ENCODE results near the gene MIS18BP1. TPM values are rescaled to one million over a fixed set of nuclear protein-coding genes. Genes with fewer than 3 reads are reported as not detected.

Gene MIS18BP1
- total and polyA plus RNA-seq, 7 donors = 6.6 to 43.8 (median 20.4) TPM

GRCh38 chr14:45262637-45263036 lies 9.6 kb upstream of the MIS18BP1 start:
- Histone ChIP-seq H3K27ac (no peak overlapping the region), H3K27me3 (no peaks in the 10 kb centered on the region), H3K9me3 (peaks cover 0 to 12% (median 0%) of the 10 kb centered on the region in 4 donors), H3K4me1 (no peaks in the 10 kb centered on the region), H3K36me3 (no peaks in the 10 kb centered on the region), H3K4me3 (no peak overlapping the region)
- DNase-seq = no peak
- TF ChIP-seq POLR2AphosphoS5 (IDR thresholded peaks at IDR 0.05) (no peak), EP300 (IDR thresholded peaks at IDR 0.05) (no peak)
- intact Hi-C loops (cut with DNase I) = no loop called here
- 78 to 86% methylated on average over 4 of the region's 4 CpGs for WGBS, 2 donors

- Histone ChIP-seq H3K27ac (no peak overlapping the region), H3K36me3 (no peaks in the 10 kb centered on the region), H3K27me3 (no peaks in the 10 kb centered on the region), H3K9me3 (peaks cover 0 to 12% (median 0%) of the 10 kb centered on the region in 4 donors), H3K4me1 (no peaks in the 10 kb centered on the region), H3K4me3 (no peak overlapping the region)
- intact Hi-C loops (cut with DNase I) = no loop called here
- no peak for DNase-seq
- TF ChIP-seq POLR2AphosphoS5 (IDR thresholded peaks at IDR 0.05) = no peak
- TF ChIP-seq POLR2A (IDR thresholded peaks at IDR 0.05) = no peak
- TF ChIP-seq CTCF (IDR thresholded peaks at IDR 0.05) = no peak
- TF ChIP-seq EP300 (IDR thresholded peaks at IDR 0.05) = no peak
- WGBS, 2 donors = 27 to 53% methylated on average over 2 of the region's 2 CpGs
Observed at GRCh38 chr14:45261209-45261608, 8.2 kb upstream of the MIS18BP1 start.

GRCh38 chr14:45258805-45259204 lies 5.8 kb upstream of the MIS18BP1 start:
- peaks cover 0 to 12% (median 0%) of the 10 kb centered on the region in 4 donors for H3K9me3 ChIP-seq
- no peak overlapping the region for H3K27ac ChIP-seq
- H3K4me3 ChIP-seq = no peak overlapping the region
- TF ChIP-seq POLR2A (IDR thresholded peaks at IDR 0.05) (no peak), EP300 (IDR thresholded peaks at IDR 0.05) (no peak), POLR2AphosphoS5 (IDR thresholded peaks at IDR 0.05) (no peak)
- H3K27me3 ChIP-seq = no peaks in the 10 kb centered on the region
- no peaks in the 10 kb centered on the region for H3K4me1 ChIP-seq
- intact Hi-C loops (cut with DNase I) = no loop called here
- H3K36me3 ChIP-seq = no peaks in the 10 kb centered on the region
- 98 to 99% methylated on average over 3 of the region's 3 CpGs for WGBS, 2 donors
- no peak for DNase-seq

- H3K27me3 ChIP-seq = no peaks in the 10 kb centered on the region
- peaks cover 0 to 12% (median 0%) of the 10 kb centered on the region in 4 donors for H3K9me3 ChIP-seq
- TF ChIP-seq EP300 (IDR thresholded peaks at IDR 0.05) = no peak
- TF ChIP-seq POLR2AphosphoS5 (IDR thresholded peaks at IDR 0.05) = no peak
- no peak for TF ChIP-seq CTCF (IDR thresholded peaks at IDR 0.05)
- no peak for TF ChIP-seq POLR2A (IDR thresholded peaks at IDR 0.05)
- no peaks in the 10 kb centered on the region for H3K36me3 ChIP-seq
- H3K27ac ChIP-seq = no peak overlapping the region
- no peaks in the 10 kb centered on the region for H3K4me1 ChIP-seq
- no peak for DNase-seq
- 74 to 86% methylated on average over 1 of the region's 1 CpG for WGBS, 2 donors
- intact Hi-C loops (cut with DNase I) = no loop called here
- no peak overlapping the region for H3K4me3 ChIP-seq
Observed at GRCh38 chr14:45258073-45258472, 5.1 kb upstream of the MIS18BP1 start.

GRCh38 chr14:45254771-45255170 lies 1.8 kb upstream of the MIS18BP1 start:
- no peak for DNase-seq
- TF ChIP-seq EP300 (IDR thresholded peaks at IDR 0.05) = no peak
- no peak overlapping the region for H3K4me3 ChIP-seq
- H3K27ac ChIP-seq = no peak overlapping the region
- no peaks in the 10 kb centered on the region for H3K36me3 ChIP-seq
- H3K9me3 ChIP-seq = peaks cover 0 to 12% (median 0%) of the 10 kb centered on the region in 4 donors
- peaks cover 0 to 17% (median 11%) of the 10 kb centered on the region in 4 donors for H3K4me1 ChIP-seq
- 90 to 93% methylated on average over 4 of the region's 4 CpGs for WGBS, 2 donors
- intact Hi-C loops (cut with DNase I) = loop anchor here (5.0 kb wide), 2 partner anchors 117 to 342 kb away; partner anchors contain the start of gene FANCM
- no peaks in the 10 kb centered on the region for H3K27me3 ChIP-seq

- Histone ChIP-seq H3K4me3 (peak overlapping the region; percentile 71 to 79 (median 72)), H3K27ac (peak overlapping the region; percentile 87 to 93 (median 91)), H3K9me3 (peaks cover 0 to 9% (median 0%) of the 10 kb centered on the region in 4 donors), H3K36me3 (no peaks in the 10 kb centered on the region), H3K4me1 (peaks cover 0 to 17% (median 11%) of the 10 kb centered on the region in 4 donors), H3K27me3 (no peaks in the 10 kb centered on the region)
- 51 to 71% methylated on average over 23 of the region's 23 CpGs for WGBS, 2 donors
- intact Hi-C loops (cut with DNase I) = loop anchor here (5.0 kb wide), 2 partner anchors 117 to 342 kb away; partner anchors contain the start of gene FANCM
- no peak for TF ChIP-seq POLR2AphosphoS5 (IDR thresholded peaks at IDR 0.05)
- TF ChIP-seq POLR2A (IDR thresholded peaks at IDR 0.05) = no peak
- TF ChIP-seq EP300 (IDR thresholded peaks at IDR 0.05) = no peak
- no peak for TF ChIP-seq CTCF (IDR thresholded peaks at IDR 0.05)
- DNase-seq = peak; percentile 71
Observed at GRCh38 chr14:45253754-45254310, 830 bp upstream of the MIS18BP1 start.

Data from sigmoid colon (tissue), 7 donors.